NCI-H226 (cell line): ENCODE data around the gene EFNA4.
"Not testable (repeated sequence)": the region's sequence is repeated elsewhere in the genome, so short reads cannot be mapped to it uniquely, and the experiment has no call there.

Experiments
- DNase-seq: peaks from one replicate; pipeline ENCODE4 v3.0.0-alpha.2; 2015

The EFNA4 gene

DNA sequence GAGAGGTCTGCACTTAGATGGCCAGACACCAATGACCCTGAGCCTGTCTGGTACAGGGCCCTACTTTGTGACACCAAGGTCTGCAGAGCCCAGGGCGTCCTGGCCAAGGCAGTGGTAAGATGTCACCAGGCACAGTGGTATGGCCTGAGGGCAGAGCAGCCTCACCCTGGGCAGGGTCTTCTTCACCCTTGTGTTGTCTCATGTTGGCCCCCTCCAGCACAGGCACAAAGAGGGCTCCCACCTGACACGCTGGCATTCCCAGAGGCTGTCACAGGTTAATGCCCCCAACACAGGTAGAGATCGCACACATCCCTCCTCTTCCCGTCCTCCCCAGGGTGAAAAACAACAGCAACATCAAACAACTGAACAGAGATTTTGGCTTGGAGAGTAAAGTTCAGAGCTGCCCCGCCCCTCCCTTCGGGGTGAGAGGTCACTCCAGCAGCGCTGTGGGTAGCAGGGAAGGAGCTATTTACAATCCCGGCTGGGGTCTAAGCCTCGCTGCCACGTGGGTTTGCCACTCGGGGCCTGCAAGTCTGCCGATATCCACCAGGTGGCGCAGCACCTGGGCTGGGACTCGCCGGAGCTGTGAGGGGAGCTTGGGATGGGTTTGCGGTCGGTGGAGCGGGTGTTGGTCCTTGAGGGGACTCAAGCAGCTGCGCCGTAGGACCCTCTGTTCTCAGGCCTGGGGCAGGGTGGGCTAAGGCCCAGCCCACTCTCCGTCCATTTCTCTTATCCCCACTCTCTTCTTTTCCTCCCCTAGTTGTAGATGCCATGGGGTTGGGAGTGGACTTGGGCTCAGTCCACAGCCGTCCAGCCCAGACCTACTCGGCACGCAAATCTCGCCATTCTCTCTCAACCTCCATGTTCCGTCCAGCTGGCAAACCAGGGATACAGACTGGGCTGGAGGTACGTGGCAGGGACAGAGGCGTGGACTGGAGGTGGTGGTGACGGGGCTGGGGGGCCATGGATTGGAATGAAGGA lies 27.8 kb downstream of the EFNA4 start:
- DNase-seq, result peak; percentile 62

DNA sequence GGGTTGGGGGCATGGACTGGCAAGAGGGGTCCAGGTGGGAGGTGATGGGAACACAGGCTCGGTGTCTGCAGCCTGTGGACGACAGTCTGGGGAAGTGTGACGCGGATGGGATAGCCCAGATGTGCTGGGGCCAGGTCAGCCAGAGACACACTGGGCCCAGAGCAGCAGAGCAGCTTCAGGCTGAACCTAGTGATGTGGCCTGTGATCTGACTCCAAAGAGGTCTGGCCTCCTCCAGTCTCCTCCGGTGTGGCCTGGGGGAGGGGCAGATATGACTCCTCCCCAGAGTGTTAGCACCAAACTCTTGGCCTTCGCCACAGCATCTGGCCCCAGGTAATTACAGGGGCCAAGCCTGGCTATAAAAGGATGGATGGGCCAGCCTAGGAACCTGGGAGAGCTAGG lies 28.6 kb downstream of the EFNA4 start:
- DNase-seq, result no peak

DNA sequence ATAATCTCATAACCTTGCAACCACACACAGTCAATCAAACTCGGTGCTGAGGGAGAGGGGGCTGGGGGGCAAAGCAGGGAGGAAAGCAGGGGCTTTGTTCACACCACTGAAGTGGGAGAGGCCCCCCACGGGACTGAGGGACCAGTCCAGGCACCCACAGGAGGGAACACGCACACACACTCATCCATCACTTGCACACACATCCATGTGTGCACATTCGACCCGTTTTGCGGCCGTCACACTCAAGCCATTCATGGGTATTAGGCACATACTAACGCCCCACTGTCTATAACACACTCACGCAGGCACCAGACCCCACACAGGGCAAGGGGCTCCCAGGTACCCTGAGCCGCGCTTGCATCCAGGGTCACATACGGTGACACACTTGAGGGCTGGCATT lies 29.1 kb downstream of the EFNA4 start:
- no peak for DNase-seq

DNA sequence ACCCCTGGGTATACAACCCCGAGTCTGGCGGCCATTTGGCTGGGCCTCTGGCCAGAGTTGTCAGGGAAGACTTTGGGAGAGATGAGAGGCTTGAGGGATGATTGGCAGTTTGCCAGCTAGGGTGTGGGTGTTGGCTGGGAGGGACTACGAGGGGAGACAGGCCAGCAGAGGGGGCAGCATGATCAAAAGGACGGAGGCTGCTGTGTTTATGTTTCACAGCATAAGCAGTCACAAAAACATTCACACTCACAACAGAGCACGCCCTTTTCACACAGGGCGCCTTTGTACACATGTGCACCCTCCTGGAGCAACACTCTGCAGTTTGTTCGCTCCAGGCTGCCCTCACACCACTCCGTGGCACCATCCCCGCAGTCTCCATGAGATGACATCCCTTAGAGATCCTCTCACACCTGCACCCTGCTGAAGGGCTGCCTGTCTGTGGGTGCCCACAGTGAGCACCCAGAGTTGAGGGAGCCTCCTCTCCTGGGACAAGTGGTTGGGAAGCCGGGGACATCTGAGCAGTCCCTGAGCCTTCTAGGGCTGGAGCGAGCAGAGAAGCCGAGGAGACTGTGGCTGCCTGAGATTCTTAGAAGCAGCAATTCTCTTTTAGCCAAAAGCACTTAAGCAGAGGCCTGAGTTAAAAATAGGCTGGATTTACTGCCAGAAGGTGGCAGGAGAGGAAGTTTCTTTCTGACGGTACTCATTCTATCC lies 30.5 kb downstream of the EFNA4 start:
- peak; percentile 37 for DNase-seq

DNA sequence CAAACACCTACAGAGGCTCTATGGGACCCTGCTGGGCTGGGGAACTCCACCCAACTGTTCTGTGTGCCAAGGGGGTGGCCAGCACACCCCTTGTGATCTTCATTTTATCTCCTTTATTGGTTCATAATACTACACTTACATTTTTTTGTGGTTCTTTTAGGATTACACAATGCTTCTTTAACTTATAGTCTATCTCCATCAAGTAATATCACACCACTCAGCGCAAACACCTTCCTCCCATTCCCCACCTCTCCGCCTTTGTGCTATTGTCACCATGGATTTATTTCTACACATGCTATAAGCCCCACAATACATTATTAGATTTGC lies 31.0 kb downstream of the EFNA4 start:
- DNase-seq, result no peak

DNA sequence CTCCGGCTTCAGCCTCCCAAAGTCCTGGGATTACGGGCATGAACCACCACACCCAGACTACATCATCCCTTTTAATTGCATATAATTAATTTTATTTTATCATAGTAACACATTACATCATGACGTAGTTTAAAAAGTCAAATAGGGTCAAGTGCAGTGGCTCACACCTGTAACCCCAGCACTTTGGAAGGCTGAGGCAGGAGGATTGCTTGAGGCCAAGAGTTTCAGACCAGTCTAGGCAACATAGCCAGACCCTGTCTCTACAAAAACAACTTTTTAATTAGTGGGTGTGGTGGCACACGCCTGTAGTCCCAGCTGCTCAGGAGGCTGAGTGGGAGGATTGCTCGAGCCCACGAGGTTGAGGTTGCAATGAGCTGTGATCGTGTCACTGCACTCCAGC lies 35.8 kb downstream of the EFNA4 start:
- DNase-seq, result no peak

DNA sequence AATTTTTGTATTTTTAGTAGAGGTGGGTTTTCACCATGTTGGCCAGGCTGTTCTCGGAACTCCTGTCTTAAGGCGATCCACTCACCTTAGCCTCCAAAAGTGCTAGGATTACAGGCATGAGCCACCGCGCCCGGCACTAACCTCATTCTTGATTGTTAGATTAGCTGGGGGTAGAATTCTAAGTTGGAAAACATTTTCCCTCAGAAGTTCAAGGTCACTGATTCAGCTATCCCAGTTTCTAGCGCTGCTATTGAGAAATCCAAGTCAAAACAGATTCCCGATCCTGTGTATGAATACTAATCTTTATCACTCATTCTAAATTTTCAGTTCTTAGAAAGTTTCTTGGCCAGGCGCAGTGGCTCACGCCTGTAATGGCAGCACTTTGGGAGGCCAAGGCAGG lies 39.8 kb downstream of the EFNA4 start:
- no peak for DNase-seq

DNA sequence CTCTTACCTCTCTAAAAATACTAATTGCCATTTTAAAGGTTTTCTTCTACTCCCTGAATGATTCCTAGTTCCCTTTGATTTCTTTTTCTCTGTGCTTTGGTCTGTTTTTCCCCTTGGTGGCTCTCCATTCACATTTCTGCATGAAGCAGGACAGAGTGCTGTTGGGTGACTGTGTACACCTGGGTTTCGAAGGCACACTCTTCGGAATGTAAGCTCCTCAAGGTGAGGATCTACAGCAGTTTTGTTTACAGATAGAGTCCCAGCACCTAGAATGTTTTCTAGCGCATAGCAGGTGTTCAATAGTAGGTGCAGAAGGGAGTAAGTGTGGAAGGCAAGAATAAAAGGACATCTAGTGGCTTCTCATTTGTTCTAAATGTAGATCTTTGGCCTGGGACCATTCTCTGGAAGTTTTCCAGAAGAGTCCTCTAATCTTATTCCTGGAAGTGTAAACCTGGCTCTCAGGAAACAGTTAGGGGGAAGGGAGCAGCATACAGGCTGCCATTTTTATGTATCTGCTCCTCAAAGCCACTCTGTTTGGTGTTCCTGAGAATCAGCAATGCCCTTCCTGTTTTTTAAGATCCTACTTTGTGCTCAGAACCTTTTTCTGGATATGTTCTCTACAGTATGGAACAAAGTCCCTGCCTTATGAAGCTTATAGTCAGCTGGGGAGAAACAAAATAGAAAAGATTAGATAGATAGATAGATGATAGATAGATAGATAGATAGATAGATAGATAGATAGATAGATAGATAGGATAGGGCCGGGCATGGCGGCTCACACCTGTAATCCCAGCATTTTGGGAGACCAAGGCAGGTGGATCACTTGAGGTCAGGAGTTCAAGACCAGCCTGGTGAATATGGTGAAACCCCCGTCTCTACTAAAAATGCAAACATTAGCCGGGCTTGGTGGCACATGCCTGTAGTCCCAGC lies 41.3 kb downstream of the EFNA4 start:
- DNase-seq, result no peak

DNA sequence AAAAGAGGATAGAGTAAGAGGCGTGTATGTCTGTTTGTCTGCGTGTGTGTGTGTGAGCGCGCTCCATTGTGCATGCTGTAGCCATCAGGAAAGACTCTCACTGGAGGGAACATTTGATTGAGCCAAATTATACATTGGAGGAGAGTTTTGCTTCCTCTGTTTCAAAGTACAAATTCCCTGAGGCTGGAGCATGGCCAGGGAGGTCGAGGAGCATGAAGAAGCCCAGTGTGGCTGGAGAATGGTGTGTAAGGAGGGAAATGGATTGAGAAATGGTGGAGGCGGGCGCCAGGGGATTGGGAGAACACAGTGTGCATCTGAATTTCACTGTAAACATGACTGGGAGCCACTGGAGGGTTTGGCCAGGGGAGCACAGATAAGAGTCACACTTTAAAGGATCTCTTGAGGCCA lies 42.1 kb downstream of the EFNA4 start:
- no peak for DNase-seq

DNA sequence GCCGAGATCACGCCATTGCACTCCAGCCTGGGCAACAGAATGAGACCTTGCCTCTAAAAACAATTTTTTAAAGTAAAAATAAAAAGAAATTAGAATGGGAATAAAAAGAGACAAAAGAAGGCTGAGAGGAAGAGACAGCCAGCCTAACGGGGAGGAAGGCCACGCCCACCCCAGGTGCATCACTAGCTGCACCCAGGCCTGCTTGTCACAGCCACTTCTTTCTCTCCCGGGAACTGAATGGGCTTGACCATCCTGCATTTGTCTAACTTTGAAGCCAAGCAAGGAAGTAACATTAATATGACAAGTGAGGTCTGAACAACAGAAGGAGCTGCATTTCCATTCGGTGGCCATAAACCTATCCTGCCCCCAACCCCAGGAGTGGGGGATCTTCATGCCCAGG lies 43.3 kb downstream of the EFNA4 start:
- DNase-seq, result no peak

DNA sequence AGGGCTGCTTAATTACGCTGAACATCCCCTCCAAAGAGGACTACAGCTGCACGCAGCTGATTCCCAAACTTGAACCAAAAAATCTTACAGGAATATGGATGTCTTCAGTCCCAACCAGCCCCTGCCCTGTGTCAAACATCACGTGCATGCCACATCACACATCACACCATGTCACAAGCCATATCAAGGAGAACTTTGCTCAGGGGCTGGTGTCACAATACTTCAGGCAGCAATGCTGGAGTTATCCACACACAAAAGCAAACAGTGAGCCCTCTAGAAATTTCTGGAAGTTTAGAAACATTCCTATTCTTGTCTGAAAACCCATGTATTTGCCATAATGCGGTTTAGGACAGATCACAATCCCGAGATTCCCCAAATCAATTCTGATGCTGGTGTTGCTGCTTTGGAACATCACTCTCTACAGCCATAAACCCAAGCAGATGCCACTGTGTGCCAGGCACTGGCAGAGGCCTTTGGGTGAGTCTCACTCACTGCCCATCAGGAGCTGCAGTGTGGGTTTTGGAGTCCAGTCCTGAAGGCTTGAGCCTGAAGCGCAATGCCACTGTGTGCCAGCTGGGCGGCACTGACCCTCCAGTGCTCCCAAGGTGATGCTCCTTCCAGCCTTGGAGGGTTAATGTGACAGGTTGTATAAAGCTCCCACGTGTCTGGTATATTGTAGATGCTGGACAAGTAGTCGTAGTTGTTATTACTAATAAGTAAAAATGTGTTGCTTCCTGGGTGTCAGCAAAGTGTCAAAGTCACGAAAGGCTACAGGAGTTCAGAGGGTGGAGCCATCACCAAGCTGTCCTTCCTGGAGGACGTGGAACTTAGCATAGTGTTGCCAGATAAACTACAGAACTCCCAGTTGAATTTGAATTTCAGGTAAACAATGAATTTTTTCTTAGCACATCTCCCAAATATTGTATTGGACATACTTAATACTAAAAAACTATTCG lies 44.0 kb downstream of the EFNA4 start:
- DNase-seq, result no peak

DNA sequence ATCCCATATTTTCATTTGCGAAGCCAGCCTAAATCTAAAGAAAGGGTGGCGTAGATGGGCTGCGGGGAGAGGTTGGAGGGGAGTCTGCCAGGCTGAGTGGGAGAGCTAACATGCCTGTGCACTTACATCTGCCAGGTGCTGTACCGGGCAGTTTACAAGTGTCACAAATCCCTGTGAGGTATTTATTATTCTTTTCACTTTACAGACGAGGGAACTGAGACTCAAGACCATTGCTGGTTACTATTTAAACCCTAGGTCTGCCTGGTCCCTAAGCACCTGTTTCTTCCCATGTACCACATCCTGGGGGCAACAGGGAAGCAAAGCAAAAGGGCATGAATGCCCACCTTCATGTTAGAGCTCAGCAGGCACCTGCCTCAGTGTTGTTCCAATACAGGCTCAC lies 44.8 kb downstream of the EFNA4 start:
- no peak for DNase-seq

DNA sequence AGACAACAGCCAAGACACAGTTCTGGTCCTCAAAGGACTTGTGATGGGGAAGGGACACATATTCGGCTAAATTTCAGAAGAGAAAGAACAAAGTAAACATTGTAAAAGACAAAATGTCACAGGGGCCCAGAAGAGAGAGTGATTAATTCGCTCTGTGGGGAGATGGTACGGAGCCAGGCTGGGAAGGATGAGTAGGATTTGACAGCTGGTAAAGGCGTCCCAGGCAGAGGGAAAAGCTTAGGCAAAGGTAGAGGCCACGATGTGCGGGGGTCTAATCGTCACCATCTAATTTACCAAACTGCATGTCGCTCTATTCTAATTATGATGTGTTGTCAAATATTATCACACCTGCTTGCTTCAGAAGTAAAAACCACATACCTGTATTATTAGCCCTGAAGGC lies 46.8 kb downstream of the EFNA4 start:
- no peak for DNase-seq

DNA sequence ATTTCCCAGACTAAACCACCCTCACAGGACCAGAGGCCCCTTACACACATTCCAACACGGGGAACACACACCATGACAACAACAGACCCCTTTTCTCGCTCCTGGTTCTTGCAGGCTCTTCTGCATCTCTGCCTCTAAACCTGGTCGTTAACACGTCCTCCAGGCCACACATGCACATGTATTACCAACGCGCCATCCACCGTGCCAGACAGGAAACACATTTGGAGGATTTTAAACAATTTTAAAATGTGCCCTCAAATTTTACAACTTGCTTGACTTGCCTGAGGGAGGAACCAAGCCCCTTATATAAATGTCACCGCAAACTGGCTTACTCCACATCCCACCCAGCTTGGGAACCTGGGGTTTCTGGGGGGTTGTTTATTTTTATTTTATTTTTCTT lies 47.3 kb downstream of the EFNA4 start:
- no peak for DNase-seq

DNA sequence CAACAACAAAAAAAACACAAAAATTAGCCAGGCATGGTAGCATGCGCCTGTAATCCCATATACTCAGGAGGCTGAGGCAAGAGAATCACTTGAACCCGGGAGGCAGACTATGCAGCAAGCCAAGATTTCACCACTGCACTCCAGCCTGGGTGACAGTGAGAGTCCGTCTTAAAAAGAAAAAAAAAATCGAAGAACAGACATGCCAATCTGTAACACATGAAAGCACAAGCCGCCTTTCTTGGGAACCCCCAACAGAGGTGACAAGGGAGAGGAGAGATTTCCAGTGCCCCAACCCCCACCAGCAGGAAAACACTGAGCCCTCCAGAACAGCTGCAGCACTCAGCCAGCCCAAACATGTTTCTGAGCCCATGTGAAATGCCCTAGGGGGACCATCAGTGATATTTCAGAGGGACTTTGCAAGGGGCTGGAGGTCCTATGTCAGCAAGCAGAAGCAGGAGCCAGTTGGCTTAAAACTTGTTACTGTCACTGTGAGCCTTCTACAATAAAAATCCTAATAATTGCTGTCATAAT lies 50.0 kb downstream of the EFNA4 start:
- no peak for DNase-seq

DNA sequence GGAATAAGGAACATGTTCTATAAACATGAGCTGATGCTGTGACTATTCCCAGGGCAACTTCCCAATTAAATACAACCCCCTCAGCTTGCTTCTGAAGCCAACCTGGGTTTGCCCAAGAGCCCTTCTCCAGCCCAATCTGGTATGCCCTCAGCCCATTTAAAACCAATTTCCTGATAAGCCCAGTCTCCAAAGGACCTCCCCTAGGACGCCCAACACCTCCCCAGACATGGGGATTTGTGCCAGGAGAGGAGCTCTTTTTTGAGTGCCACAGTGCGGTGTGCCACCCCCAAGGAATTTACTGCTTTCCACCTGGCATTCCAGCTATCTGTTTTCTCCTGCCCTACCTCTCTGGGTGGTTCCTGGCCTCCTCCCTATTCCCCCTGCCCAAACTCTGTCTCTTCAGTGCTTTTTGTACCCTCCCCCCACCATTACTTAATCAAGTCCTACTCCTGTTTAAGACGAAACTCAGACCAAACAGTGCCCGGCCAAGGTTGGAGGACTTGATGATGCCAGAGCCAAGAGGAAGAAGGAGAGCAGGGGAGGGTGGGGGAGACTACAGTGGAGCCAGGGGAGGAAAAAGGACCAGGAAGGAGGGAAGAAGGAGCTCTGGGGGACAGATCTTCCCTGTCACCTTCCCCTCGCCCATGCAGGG lies 52.7 kb downstream of the EFNA4 start:
- no peak for DNase-seq

DNA sequence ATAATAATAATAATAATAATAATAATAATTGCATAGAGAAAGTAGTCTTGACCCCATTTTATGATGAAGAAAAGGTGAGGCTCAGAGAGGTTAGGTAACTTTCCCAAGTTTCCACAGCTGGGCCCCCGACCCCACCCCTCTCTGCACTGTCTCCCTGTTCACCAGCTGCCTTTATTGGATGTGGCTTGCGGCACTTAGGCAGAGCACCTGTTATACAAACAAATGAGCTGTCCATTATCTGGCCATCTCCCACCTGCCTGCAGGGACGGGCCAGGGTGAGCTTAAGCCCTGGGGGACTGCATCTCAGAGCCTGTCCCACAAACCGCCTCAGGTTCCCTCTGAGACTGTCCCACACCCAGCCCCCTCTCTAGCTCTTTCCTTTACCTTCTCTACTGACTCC lies 54.1 kb downstream of the EFNA4 start:
- no peak for DNase-seq

DNA sequence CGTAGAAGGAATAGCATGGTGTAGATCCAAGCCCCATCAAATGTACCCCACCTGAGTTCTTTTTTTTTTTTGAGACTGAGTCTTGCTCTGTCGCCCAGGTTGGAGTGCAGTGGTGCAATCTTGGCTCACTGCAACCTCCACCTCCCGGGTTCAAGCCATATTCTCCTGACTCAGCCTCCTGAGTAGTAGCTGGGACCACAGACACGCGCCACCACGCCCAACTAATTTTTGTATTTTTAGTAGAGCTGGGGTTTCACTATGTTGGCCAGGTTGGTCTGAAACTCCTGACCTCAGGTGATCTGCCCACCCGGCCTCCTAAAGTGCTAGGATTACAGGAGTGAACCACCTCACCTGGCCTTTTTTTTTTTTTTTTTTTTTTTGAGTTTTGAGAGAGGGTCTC lies 54.5 kb downstream of the EFNA4 start:
- DNase-seq, result not testable (repeated sequence)
